WTC11 (cell line): ENCODE measurements around the gene ZBTB48. TPM values are rescaled to one million over a fixed set of nuclear protein-coding genes. Genes with fewer than 3 reads are reported as not detected.

Experiments used
- ATAC-seq: fragments of 200-7000 bp; cut with Tn5 transposase; 2 replicates; pipeline ENCODE4 v1.10.0; 2021; ENCODE audit warnings: mild to moderate bottlenecking, moderate library complexity
- CTCF ChIA-PET: fragments of 300-600 bp; sonication (Branson Sonifier 250); formaldehyde crosslinking; loops from one replicate; lab custom pipeline; 2021; ENCODE audit warnings: antibody characterized with exemption; lab: Charles Lee
- POLR2A ChIA-PET: fragments of 350-600 bp; sonication (Branson Sonifier 250); formaldehyde crosslinking; loops from one replicate; lab custom pipeline; 2021; ENCODE audit warnings: antibody characterized with exemption; lab: Charles Lee
- DNase-seq: peaks from one replicate; pipeline ENCODE4 v3.0.0; 2021; ENCODE audit warnings: low spot score
- H3K27ac Mint-ChIP-seq: 2 replicates; pipeline ENCODE4 v1.8.0; 2021; ENCODE audit warnings: mixed read lengths
- H3K27me3 Mint-ChIP-seq: 2 replicates; pipeline ENCODE4 v1.8.0; 2021; ENCODE audit warnings: low read depth, mild to moderate bottlenecking, moderate library complexity, mixed read lengths
- H3K36me3 Mint-ChIP-seq: 2 replicates; pipeline ENCODE4 v1.8.0; 2021; ENCODE audit warnings: mixed read lengths
- H3K4me1 Mint-ChIP-seq: 2 replicates; pipeline ENCODE4 v1.8.0; 2022; ENCODE audit warnings: mixed read lengths
- H3K4me3 Mint-ChIP-seq: 2 replicates; pipeline ENCODE4 v1.8.0; 2021; ENCODE audit warnings: mild to moderate bottlenecking, moderate library complexity, mixed read lengths
- H3K9me3 Mint-ChIP-seq: 2 replicates; pipeline ENCODE4 v1.8.0; 2021; ENCODE audit warnings: mixed read lengths
- CREM ChIP-seq: sonication (generic); formaldehyde crosslinking; IDR thresholded peaks from 2 replicates; pipeline ENCODE4 v1.8.1; 2022; ENCODE audit warnings: mild to moderate bottlenecking, missing genetic modification reagents, moderate library complexity
- ETV6 ChIP-seq: sonication (generic); formaldehyde crosslinking; IDR thresholded peaks from 2 replicates; pipeline ENCODE4 v1.8.1; 2022; ENCODE audit warnings: mild to moderate bottlenecking, missing genetic modification reagents
- FOXP4 ChIP-seq: sonication (generic); formaldehyde crosslinking; IDR thresholded peaks from 2 replicates; pipeline ENCODE4 v1.8.0; 2022; ENCODE audit warnings: mild to moderate bottlenecking, missing genetic modification reagents
- GABPB1 ChIP-seq: sonication (generic); formaldehyde crosslinking; IDR thresholded peaks from 2 replicates; pipeline ENCODE4 v1.8.1; 2023; ENCODE audit warnings: mild to moderate bottlenecking, missing genetic modification reagents
- GTF2I ChIP-seq: fragments of 250-450 bp; sonication (Bioruptor Pico); conservative IDR thresholded peaks from 2 replicates; pipeline ENCODE4 v1.4.0; 2021; ENCODE audit warnings: mild to moderate bottlenecking
- TEAD1 ChIP-seq: sonication (generic); formaldehyde crosslinking; IDR thresholded peaks from 2 replicates; pipeline ENCODE4 v1.8.0; 2022; ENCODE audit warnings: mild to moderate bottlenecking, missing genetic modification reagents
- ZNF138 ChIP-seq: sonication (generic); formaldehyde crosslinking; conservative IDR thresholded peaks from 2 replicates; pipeline ENCODE4 v1.8.1; 2022; ENCODE audit warnings: mild to moderate bottlenecking, moderate library complexity, missing genetic modification reagents
- ZNF263 ChIP-seq: sonication (generic); formaldehyde crosslinking; IDR thresholded peaks from 2 replicates; pipeline ENCODE4 v1.8.1; 2022; ENCODE audit warnings: low read depth, mild to moderate bottlenecking, moderate library complexity, missing genetic modification reagents
- total RNA-seq: library from RNA; stranded (reverse); gene quantifications from 3 replicates; pipeline ENCODE4 v1.2.3, GENCODE V29; 2021
- TF ChIP-seq, protein P1 (sequence below): sonication (generic); formaldehyde crosslinking; IDR thresholded peaks from 2 replicates; pipeline ENCODE4 v1.8.0; 2022; ENCODE audit warnings: mild to moderate bottlenecking, missing genetic modification reagents
- TF ChIP-seq, protein P2 (sequence below): sonication (generic); formaldehyde crosslinking; IDR thresholded peaks from 2 replicates; pipeline ENCODE4 v1.8.1; 2023; ENCODE audit warnings: mild to moderate bottlenecking, missing genetic modification reagents, moderate library complexity
- TF ChIP-seq, protein P3 (sequence below): fragments of 200-600 bp; IDR thresholded peaks from 2 replicates; pipeline ENCODE4 v1.8.0; 2022; ENCODE audit warnings: antibody characterized with exemption
- TF ChIP-seq, protein P4 (sequence below): fragments of 250-450 bp; sonication (Bioruptor Pico); IDR thresholded peaks from 2 replicates; pipeline ENCODE4 v1.9.0; 2021; ENCODE audit warnings: mild to moderate bottlenecking
- TF ChIP-seq, protein P5 (sequence below): fragments of 250-450 bp; sonication (Bioruptor Pico); IDR thresholded peaks from 2 replicates; pipeline ENCODE4 v1.9.0; 2021; ENCODE audit warnings: mild to moderate bottlenecking
- TF ChIP-seq, protein P6 (sequence below): sonication (generic); formaldehyde crosslinking; conservative IDR thresholded peaks from 2 replicates; pipeline ENCODE4 v1.8.1; 2023; ENCODE audit warnings: mild to moderate bottlenecking, low read depth, missing genetic modification reagents, moderate library complexity
- TF ChIP-seq, protein P7 (sequence below): sonication (generic); formaldehyde crosslinking; IDR thresholded peaks from 2 replicates; pipeline ENCODE4 v1.8.1; 2023; ENCODE audit warnings: mild to moderate bottlenecking, missing genetic modification reagents, borderline replicate concordance

The ZBTB48 gene
- total RNA-seq, 1 experiment from 2014 or later = 29.1 TPM

DNA sequence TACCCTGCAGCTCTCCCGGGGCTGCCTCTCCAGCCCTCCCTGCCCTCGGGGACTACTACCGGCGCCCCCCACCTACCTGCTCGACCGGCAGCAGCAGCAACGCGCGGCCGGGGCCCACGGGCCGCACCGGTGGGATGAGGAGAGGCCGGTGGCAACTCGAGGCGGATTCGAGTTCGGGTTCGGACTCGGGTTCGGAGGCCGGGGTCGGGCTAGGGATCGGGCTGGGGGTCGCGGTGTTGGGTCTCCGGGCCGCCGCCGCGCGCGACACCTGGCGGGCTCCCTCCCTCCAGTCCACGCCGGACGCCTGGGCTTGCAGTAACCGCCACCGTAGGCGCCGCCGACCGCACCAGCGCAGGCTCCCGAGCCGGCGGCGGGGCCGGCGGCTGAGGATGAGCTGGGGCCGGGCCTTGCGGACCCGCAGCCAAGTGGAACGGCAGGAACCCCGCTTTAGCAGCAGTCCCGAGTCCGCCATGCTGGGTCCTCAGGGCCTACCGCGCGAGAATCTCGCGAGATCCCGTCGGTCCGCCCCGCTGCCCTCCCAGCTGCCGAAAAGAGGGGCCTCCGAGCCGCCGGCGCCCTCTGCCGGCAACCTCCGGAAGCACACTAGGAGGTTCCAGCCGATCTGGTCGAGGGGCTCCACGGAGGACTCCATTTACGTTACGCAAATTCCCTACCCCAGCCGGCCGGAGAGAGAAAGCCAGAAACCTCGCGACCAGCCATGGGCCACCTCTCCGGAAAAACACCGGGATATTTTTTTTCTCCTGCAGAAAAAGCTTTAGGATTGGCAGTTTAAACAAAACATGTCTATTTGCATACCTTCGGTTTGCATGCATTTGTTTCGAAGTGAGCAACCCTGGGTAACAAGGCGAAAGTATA is 25.5 kb upstream of the ZBTB48 start, which contains the start of gene NOL9 (continued):
- TF ChIP-seq, protein P1, sequence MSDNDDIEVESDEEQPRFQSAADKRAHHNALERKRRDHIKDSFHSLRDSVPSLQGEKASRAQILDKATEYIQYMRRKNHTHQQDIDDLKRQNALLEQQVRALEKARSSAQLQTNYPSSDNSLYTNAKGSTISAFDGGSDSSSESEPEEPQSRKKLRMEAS = peak; percentile 60; the same call in 1 of the 2 replicates
- TF ChIP-seq, protein P2, sequence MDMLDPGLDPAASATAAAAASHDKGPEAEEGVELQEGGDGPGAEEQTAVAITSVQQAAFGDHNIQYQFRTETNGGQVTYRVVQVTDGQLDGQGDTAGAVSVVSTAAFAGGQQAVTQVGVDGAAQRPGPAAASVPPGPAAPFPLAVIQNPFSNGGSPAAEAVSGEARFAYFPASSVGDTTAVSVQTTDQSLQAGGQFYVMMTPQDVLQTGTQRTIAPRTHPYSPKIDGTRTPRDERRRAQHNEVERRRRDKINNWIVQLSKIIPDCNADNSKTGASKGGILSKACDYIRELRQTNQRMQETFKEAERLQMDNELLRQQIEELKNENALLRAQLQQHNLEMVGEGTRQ (CRISPR knock-in tag) = no peak
- TF ChIP-seq GABPB1 (CRISPR knock-in tag) (0 out of 2 replicates have a peak, but pooled peaks have one; percentile 26), ZNF138 (CRISPR knock-in tag) (no peak), CREM (CRISPR knock-in tag) (peak; percentile 40; the same call in 1 of the 2 replicates), ETV6 (no peak)
- TF ChIP-seq, protein P3, sequence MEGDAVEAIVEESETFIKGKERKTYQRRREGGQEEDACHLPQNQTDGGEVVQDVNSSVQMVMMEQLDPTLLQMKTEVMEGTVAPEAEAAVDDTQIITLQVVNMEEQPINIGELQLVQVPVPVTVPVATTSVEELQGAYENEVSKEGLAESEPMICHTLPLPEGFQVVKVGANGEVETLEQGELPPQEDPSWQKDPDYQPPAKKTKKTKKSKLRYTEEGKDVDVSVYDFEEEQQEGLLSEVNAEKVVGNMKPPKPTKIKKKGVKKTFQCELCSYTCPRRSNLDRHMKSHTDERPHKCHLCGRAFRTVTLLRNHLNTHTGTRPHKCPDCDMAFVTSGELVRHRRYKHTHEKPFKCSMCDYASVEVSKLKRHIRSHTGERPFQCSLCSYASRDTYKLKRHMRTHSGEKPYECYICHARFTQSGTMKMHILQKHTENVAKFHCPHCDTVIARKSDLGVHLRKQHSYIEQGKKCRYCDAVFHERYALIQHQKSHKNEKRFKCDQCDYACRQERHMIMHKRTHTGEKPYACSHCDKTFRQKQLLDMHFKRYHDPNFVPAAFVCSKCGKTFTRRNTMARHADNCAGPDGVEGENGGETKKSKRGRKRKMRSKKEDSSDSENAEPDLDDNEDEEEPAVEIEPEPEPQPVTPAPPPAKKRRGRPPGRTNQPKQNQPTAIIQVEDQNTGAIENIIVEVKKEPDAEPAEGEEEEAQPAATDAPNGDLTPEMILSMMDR = peak; percentile 87

- no peak for ATAC-seq
- peaks cover 12% of the 10 kb centered on the region for H3K4me1 Mint-ChIP-seq
- POLR2A ChIA-PET = interaction anchor here (0.9 kb wide), 1 partner anchor 25 kb away, joined by 3 read pairs; the partner anchor contains the start of gene ZBTB48
- no peak within 1 kb of the TSS for H3K27ac Mint-ChIP-seq
- peaks cover 3% of the 10 kb centered on the region for H3K36me3 Mint-ChIP-seq
- no peak for DNase-seq
- no peaks in the 10 kb centered on the region for H3K9me3 Mint-ChIP-seq
- peak within 1 kb of the TSS; percentile 58 for H3K4me3 Mint-ChIP-seq
- no peaks in the 10 kb centered on the region; the same call in 1 of the 2 replicates for H3K27me3 Mint-ChIP-seq
- CTCF ChIA-PET = interaction anchor here (0.8 to 3.8 kb wide), 22 partner anchors 11 to 515 kb away, joined by 3 to 21 read pairs (median 4); partner anchors contain the start of genes ACOT7, DNAJC11 and ZBTB48
- TF ChIP-seq, protein P4, sequence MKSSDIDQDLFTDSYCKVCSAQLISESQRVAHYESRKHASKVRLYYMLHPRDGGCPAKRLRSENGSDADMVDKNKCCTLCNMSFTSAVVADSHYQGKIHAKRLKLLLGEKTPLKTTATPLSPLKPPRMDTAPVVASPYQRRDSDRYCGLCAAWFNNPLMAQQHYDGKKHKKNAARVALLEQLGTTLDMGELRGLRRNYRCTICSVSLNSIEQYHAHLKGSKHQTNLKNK (CRISPR knock-in tag) = no peak
- TF ChIP-seq TEAD1 (CRISPR knock-in tag) = no peak
- no peak for TF ChIP-seq GTF2I (CRISPR knock-in tag)
- TF ChIP-seq FOXP4 (CRISPR knock-in tag) = no peak
- TF ChIP-seq, protein P5, sequence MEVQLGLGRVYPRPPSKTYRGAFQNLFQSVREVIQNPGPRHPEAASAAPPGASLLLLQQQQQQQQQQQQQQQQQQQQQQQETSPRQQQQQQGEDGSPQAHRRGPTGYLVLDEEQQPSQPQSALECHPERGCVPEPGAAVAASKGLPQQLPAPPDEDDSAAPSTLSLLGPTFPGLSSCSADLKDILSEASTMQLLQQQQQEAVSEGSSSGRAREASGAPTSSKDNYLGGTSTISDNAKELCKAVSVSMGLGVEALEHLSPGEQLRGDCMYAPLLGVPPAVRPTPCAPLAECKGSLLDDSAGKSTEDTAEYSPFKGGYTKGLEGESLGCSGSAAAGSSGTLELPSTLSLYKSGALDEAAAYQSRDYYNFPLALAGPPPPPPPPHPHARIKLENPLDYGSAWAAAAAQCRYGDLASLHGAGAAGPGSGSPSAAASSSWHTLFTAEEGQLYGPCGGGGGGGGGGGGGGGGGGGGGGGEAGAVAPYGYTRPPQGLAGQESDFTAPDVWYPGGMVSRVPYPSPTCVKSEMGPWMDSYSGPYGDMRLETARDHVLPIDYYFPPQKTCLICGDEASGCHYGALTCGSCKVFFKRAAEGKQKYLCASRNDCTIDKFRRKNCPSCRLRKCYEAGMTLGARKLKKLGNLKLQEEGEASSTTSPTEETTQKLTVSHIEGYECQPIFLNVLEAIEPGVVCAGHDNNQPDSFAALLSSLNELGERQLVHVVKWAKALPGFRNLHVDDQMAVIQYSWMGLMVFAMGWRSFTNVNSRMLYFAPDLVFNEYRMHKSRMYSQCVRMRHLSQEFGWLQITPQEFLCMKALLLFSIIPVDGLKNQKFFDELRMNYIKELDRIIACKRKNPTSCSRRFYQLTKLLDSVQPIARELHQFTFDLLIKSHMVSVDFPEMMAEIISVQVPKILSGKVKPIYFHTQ (CRISPR knock-in tag) = no peak
- TF ChIP-seq, protein P6, sequence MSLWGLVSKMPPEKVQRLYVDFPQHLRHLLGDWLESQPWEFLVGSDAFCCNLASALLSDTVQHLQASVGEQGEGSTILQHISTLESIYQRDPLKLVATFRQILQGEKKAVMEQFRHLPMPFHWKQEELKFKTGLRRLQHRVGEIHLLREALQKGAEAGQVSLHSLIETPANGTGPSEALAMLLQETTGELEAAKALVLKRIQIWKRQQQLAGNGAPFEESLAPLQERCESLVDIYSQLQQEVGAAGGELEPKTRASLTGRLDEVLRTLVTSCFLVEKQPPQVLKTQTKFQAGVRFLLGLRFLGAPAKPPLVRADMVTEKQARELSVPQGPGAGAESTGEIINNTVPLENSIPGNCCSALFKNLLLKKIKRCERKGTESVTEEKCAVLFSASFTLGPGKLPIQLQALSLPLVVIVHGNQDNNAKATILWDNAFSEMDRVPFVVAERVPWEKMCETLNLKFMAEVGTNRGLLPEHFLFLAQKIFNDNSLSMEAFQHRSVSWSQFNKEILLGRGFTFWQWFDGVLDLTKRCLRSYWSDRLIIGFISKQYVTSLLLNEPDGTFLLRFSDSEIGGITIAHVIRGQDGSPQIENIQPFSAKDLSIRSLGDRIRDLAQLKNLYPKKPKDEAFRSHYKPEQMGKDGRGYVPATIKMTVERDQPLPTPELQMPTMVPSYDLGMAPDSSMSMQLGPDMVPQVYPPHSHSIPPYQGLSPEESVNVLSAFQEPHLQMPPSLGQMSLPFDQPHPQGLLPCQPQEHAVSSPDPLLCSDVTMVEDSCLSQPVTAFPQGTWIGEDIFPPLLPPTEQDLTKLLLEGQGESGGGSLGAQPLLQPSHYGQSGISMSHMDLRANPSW (CRISPR knock-in tag) = no peak
- TF ChIP-seq, protein P7, sequence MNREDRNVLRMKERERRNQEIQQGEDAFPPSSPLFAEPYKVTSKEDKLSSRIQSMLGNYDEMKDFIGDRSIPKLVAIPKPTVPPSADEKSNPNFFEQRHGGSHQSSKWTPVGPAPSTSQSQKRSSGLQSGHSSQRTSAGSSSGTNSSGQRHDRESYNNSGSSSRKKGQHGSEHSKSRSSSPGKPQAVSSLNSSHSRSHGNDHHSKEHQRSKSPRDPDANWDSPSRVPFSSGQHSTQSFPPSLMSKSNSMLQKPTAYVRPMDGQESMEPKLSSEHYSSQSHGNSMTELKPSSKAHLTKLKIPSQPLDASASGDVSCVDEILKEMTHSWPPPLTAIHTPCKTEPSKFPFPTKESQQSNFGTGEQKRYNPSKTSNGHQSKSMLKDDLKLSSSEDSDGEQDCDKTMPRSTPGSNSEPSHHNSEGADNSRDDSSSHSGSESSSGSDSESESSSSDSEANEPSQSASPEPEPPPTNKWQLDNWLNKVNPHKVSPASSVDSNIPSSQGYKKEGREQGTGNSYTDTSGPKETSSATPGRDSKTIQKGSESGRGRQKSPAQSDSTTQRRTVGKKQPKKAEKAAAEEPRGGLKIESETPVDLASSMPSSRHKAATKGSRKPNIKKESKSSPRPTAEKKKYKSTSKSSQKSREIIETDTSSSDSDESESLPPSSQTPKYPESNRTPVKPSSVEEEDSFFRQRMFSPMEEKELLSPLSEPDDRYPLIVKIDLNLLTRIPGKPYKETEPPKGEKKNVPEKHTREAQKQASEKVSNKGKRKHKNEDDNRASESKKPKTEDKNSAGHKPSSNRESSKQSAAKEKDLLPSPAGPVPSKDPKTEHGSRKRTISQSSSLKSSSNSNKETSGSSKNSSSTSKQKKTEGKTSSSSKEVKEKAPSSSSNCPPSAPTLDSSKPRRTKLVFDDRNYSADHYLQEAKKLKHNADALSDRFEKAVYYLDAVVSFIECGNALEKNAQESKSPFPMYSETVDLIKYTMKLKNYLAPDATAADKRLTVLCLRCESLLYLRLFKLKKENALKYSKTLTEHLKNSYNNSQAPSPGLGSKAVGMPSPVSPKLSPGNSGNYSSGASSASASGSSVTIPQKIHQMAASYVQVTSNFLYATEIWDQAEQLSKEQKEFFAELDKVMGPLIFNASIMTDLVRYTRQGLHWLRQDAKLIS (CRISPR knock-in tag) = no peak
- no peak for TF ChIP-seq ZNF263 (CRISPR knock-in tag)
Observed at GRCh38 chr1:6554907-6555778, 24.7 kb upstream of the ZBTB48 start, which contains the start of gene TAS1R1. Gene TAS1R1, plus strand, starts transcription at chr1:6555307. Its CDS starts 67 bp downstream, at chr1:6555374.
